NCI-H128 (cell line): ENCODE results near the gene FBXW5.

Experiments used
- DNase-seq: peaks from one replicate; lab custom pipeline; 2025; ENCODE audit not compliant: unreplicated experiment; lab: John Stamatoyannopoulos, UW

The FBXW5 gene

DNA sequence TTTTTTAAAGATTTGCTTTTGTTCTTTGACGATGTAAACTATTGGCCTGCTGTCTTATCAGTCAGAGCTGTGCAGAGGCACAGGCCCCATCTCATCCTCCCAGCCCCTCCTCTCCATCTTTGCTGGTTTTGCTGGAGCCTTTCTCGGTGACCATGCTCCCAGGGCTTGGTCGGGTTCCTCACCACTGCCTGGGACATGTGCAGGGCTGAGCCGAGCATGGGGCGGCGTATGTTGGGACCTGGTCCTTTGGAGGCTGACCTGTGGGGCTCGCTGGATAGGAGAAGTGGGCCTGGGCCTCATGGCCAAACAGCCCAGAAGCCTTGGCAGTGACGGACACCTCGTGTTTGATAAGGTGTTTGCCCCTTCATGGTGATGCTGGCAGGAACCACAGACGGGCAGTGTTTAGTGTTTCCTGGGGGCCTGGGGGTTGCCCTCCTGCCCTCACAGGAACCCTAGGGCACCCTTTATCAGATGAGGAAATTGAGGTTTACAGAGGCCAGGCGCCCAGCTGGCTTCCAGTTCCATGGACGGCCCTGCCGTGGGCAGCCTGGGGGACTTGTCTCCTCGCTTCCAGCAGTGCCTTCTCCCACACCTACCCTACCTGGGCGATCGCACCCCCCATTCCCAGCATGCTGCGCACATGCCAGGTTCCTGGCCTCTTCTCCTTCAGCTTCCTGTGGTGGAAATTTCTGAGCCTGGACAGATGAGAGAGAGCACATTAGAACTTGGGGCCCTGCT, 30.7 kb downstream of the FBXW5 start:
- DNase-seq, result no peak

DNA sequence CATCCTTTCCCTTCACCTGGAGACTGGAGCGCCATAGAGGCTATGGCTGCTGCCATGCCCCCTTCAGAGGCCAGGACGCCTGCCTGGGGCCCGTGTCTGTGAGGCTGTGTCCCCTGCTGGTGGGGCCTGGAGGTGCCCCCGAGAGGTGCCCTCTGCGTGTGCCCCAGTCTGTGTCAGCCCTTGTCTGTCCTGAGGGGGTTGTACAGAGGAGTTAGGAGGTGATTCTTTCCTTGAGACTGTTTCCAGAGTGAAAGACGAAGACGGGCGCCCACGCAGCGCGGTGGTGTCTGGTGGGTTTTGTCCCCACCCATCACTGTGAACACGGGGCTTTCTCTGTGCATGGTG, 33.7 kb downstream of the FBXW5 start:
- DNase-seq, result no peak

DNA sequence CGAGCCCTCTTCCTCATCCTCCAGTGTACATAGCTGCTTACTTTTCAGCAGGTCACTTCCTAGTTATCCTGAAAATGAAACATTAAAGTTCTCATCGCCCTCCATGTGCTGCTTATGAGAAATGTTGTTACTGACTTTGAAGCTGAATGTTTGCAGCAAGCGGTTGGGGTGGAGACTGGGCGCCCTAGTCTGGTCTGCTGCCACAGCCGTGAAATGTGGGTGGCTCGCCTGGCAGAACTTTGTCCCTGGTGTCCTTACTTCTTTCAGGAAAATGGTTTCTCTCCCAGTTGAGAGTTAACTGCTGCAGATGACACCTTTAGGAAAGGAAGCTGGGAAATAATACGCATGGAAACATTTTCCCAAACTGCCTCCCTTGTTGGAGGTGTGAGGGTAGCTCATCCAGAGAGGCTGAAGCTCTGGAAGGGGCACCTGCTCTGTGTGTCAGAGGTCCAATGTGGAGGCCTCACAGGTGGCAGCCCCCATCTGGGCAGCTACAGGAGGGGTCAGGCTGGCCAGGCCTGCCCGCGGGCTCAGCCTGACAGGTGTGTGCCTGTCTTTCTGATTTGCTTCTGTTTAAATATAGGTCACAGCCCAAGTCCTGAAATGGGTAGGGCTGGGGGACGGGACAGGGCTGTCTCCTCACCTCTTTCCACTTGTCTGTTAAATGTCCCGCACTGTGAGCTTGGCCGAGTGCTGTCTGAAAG, 34.2 kb downstream of the FBXW5 start:
- no peak for DNase-seq

DNA sequence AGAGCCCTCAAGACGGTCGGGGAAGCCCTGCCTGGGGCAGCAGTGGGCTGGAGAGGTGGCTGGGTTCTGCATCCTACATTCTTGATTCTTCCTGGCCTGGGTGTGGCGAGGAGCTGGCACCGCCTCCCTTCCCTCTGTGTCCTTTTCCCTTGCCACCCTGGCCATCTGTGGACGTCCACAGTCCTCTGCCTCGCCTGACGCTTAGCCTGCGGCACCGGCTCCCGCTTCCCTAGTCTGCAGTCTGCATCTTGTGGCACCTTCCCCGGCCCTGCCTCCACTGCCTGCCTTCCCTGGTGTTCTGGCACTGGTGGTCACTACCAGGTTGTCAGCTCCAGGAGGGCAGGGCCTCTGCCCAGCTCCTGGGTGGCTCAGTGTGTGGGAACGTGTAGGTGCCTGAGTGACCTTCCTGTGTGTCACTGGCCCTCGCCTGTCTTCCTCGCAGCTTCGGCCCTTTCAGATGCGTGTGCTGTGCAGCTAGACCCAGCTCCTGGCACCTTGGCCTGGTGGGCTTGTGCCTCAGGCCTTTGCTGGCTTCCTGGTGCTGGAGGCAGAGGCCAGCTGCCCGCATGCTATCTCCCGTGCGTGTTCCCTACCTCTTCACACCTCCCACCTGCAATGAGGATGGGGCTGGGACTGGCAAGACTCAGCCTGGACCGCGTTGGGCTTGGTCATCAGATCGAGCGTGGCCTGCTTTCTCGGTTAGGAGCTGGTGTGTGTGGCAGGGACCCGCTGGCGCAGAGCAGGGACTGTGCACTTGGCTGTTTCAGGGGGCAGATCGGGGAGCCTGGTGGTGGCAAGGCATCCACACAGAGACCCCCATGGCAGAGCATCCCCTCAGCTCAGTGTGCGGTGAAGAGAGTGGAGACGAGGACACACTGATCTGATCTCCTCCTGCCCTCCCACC, 37.3 kb downstream of the FBXW5 start:
- DNase-seq, result no peak

DNA sequence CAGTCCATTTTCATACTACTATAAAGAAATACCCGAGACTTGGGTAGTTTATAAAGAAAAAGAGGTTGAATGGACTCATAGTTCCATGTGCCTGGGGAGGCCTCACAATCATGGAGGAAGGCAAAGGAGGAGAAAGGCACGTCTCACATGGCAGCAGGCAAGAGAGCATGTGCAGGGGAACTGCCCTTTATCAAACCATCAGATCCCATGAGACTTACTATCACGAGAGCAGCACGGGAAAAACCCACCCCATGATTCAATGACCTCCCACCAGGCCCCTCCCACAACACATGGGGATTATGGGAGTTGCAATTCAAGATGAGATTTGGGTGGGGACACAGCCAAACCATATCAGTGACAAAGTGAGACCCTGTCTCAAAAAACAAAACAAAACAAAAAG, 38.3 kb downstream of the FBXW5 start:
- DNase-seq, result no peak

DNA sequence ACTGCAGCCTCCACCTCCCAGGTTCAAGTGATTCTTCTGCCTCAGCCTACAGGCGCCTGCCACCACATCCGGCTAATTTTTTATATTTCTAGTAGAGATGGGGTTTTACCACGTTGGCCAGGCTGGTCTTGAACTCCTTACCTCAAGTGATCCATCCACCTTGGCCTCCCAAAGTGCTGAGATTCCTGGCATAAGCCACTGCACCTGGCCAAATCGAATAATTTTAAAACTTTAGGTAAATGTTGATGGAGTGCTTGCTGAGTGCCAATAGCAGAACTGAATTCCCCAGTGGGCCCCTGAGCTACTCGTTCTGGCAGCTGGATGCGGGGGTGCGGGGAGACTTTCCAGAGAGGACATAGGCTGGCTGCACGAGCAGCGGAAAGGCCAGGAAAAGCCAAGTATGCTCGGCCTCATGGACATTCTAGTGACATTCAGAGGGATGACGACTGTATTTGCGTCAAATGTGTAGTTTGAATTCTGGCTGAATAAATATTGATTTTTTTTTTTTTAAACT, 41.4 kb downstream of the FBXW5 start:
- no peak for DNase-seq

DNA sequence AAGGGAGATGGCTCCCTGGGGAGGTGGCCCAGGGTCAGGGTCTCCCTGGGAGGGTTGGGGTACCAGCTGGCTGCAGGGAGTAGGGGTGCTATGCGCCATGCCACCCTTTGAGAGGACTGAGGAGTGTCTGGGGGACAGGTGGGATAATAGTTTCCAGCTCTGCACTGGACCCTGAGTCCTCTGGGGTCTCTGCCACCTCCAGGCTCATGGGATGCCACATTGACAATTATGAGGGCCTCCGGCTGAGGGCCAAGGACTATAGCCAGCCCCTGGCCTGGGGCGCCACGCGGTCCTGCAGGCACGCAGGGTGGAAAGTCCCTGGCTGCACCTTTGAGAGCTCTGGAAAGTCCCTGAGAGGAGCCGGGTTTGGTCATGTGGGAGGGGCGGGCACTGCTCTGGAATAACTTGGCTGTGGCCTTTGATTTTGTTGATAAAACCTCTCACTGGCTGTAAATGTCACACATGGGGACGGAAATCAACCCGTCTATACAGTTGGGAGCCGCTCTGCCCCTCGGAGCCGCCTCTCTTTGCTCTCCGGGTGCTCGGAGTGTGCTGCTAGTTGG, 42.2 kb downstream of the FBXW5 start:
- DNase-seq, result no peak

DNA sequence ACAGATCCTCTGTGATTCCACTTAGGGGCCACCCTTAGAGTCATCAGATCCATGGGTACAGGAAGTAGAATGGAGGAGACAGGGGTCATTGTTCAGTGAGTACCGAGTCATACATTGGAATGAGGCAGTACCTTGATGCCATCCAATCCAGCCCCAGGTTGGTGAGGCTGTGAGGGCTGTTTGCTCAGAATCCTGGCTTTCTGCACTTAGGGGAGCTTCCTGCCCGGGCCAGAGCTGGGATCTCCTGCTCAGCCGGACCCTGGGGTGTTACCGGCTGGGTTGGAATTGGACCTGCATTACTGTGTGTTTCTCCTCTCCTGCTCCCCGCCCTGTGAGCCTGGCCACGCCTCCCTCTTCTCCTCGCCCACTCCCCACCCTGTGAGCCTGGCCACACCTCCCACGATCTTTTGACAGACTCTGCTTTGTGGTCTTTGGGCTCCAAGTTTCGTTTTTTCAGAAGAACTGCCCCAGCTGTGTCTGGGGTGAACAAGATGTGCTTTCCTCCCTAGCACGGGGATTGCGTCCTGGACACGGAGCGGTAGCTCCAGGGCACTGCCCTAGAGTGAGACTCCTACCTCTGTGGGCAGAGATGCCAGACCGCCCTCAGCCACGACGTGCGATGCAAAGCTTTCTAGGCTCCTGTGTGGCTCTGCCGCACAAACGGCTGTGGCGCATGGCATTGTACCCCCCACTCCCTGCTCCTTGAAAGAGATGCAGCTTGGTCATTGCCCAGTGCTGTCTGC, 42.9 kb downstream of the FBXW5 start:
- no peak for DNase-seq

DNA sequence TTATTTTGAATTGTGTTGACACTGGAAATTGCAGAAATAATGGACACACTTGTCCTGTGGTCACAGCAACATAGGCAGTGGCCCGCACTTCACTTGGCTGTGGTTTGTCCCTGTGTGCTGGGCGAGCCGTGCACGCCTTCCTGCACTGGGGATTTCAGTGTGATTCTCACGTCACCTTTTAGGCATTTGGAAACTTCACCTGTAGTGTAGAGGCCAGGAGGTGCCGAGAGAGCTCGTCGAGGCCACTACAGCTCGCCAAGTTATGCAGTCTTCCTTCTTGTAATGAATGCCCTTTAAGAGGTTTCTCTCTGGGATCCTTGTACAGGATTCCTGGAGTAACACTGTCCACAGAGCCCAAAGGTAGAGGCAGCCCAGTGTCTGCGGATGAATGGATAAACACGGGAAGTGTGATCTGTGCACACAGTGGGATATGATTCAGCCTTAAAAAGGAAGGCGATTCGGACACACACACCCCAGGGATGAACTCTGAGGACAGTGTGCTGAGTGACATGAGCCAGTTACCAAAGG, 43.5 kb downstream of the FBXW5 start:
- DNase-seq, result no peak

DNA sequence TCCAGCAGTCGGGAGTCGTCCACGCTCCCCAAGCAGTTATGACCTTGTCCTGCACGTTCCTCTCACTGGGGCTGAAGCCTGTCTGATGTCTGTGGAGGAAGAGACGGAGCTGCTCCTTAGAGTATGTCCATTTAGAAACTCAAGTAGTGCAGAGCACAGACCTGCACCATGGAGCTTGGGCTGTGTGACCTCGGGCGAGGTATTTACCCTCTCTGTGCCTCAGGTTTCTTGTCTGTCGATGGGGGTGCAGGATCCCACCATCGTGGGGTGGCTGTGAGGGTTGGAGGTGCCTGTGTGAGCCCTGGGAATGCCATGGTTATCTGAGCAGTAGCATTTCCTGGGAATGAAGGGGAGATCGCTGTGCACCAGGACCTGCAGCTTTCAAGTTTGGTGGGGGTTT, 44.0 kb downstream of the FBXW5 start:
- no peak for DNase-seq

DNA sequence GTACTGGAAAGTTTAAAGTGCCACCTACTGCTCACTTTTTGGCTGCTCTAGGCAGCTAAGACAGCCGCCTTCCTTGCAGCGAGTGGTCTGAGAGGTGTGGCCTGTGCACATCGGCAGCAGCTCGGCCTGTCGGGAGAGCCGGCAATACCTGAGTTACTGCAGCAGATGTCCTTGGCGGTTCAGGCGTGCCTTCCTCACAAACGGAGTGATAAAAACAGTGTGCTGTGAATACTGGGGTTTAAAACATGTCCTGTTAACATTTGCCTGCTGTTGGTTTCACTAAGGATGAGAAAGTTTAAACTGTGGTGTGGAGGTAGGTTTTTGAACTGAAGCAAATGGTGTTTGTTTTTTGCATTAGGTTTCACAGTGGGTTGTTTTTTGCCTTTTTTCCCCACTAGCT, 45.3 kb downstream of the FBXW5 start:
- no peak for DNase-seq

DNA sequence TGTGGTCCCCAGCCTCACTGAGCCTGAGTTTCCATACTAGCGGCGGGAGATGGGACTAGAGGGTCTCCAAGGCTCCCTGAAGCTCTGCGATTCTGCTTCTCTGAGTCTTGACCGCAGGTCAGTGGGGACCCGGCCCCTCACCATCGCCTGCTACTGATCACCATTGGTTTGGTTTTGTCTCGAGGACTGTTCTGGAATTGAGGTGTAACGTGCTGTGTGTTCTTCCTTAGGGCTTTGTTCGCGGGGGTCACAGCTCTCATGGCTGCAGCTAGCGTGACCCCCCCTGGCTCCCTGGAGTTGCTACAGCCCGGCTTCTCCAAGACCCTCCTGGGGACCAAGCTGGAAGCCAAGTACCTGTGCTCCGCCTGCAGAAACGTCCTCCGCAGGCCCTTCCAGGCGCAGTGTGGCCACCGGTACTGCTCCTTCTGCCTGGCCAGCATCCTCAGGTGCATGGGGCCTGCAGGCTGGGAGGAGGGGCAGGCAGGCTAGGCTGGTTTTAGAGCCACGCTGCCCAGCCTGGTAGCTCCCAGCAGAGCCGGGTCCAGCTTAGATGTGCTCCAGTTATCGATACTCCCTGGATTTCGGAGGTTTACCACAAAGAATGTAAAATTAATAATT, 45.9 kb downstream of the FBXW5 start:
- DNase-seq, result no peak

DNA sequence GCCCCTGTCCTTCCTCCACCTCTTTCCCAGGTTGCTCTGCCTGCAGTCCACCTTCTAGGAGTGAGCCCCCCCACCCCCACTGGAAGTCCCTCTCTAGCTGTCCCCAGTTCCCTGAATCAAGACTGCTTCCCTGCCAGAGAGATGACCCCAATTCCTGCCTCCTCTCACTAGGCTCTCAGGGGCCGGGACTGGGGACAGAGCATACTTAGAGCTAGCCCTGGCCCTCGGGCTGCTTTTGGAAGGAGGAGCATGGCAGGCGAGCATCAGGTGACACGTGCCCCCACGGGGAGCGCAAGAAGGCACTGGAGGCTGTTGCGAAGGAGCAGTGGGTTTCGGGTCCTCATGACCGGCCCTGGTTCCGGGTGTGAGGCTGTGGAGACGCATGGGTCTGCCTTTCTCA, 48.5 kb downstream of the FBXW5 start:
- DNase-seq, result no peak

DNA sequence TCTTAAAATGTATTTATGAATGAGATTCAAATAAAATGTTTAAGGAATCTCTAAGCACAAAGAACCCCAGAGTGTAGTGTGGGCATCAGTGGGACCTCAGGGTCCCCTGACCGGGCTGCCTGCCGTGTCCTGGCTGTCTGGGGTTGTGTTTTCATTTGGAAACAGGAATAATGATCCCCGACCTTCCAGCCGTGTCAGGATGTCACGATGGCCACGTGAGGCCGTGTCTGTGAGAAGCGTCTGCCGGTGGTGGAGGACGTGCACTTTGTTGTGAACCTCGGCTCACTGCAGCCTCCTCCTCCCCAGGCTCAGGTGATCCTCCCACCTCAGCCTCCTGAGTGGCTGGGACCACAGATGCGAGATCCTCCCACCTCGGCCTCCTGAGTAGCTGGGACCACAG, 53.9 kb downstream of the FBXW5 start:
- DNase-seq, result no peak
